HG03159 (cell line): ENCODE data around the gene AVPR2.
A peak's percentile ranks its signal among the peaks of the same experiment; 100 is the strongest.

Experiments used
- ATAC-seq: cut with Tn5 transposase; IDR thresholded peaks from one replicate; pipeline ENCODE4 v1.9.1; 2021; ENCODE audit warnings: mild to moderate bottlenecking, moderate library complexity; ENCODE audit not compliant: unreplicated experiment

AVPR2 gene

GRCh38 chrX:153884590-153884989 is 19.9 kb upstream of the AVPR2 start:
- no peak for ATAC-seq

GRCh38 chrX:153885208-153885787 is 19.2 kb upstream of the AVPR2 start:
- no peak for ATAC-seq

- ATAC-seq: no peak
These were observed 18.2 kb upstream of the AVPR2 start, which contains the start of gene L1CAM for GRCh38 chrX:153885968-153886903. Gene L1CAM, minus strand, starts transcription at chrX:153886173. Its CDS starts 10,337 bp downstream, at chrX:153875836.

GRCh38 chrX:153886915-153887314 is 17.6 kb upstream of the AVPR2 start:
- ATAC-seq: no peak

GRCh38 chrX:153887385-153887784 is 17.1 kb upstream of the AVPR2 start:
- ATAC-seq: no peak

GRCh38 chrX:153888344-153888743 is 16.1 kb upstream of the AVPR2 start:
- ATAC-seq: no peak

GRCh38 chrX:153889123-153889522 is 15.3 kb upstream of the AVPR2 start:
- ATAC-seq: no peak

- ATAC-seq: no peak
These were observed 6.6 kb upstream of the AVPR2 start for GRCh38 chrX:153897899-153898298.

GRCh38 chrX:153900831-153901752 is 3.4 kb upstream of the AVPR2 start:
- ATAC-seq: peak; percentile 59

- no peak for ATAC-seq
These were observed 2.7 kb upstream of the AVPR2 start for GRCh38 chrX:153901753-153902140.

GRCh38 chrX:153902385-153902784 is 2.1 kb upstream of the AVPR2 start:
- ATAC-seq: no peak

GRCh38 chrX:153903238-153903980 is 1.1 kb upstream of the AVPR2 start:
- ATAC-seq: no peak

- no peak for ATAC-seq
These were observed 1.1 kb downstream of the AVPR2 start for GRCh38 chrX:153905481-153906095.

GRCh38 chrX:153906126-153906917 is 1.8 kb downstream of the AVPR2 start:
- ATAC-seq: no peak

GRCh38 chrX:153907456-153907855 is 3.0 kb downstream of the AVPR2 start:
- ATAC-seq: no peak

- ATAC-seq: no peak
These were observed 3.9 kb downstream of the AVPR2 start for GRCh38 chrX:153908219-153908860.

GRCh38 chrX:153909024-153909979 is 4.8 kb downstream of the AVPR2 start:
- ATAC-seq: no peak

GRCh38 chrX:153909980-153910360 is 5.5 kb downstream of the AVPR2 start:
- ATAC-seq: no peak
